Sigmoid colon (tissue), 7 donors: Measurements from ENCODE around the gene DNAJC17. TPM values are rescaled to one million over a fixed set of nuclear protein-coding genes. Genes with fewer than 3 reads are reported as not detected.

Source experiments
- DNase-seq: peaks from one replicate; pipeline ENCODE4 v3.0.0-alpha.2; 2019
- H3K27ac ChIP-seq, 4 donors: fragments of 200-600 bp; sonication (generic); one replicate each; pipeline ENCODE4 v1.5.1; 2016 to 2019; ENCODE audit warnings: mild to moderate bottlenecking in 1 of 4
- H3K27me3 ChIP-seq, 3 donors: fragments of 200-600 bp; sonication (generic); one replicate each; pipeline ENCODE4 v1.5.1; 2019; ENCODE audit warnings: mild to moderate bottlenecking in 1 of 3
- H3K36me3 ChIP-seq, 4 donors: fragments of 200-600 bp; sonication (generic); one replicate each; pipeline ENCODE4 v1.5.1; 2016 to 2019
- H3K4me1 ChIP-seq, 4 donors: fragments of 200-600 bp; sonication (generic); one replicate each; pipeline ENCODE4 v1.5.1; 2017 to 2019
- H3K4me3 ChIP-seq, 4 donors: fragments of 200-600 bp; sonication (generic); one replicate each; pipeline ENCODE4 v1.5.1; 2017 to 2019; ENCODE audit warnings: mild to moderate bottlenecking in 2 of 4, moderate library complexity in 1 of 4
- H3K9me3 ChIP-seq, 4 donors: fragments of 200-600 bp in 3 of 4; sonication (generic) in 3 of 4; one replicate each; pipeline versions ENCODE4 v1.5.1 to v1.6.1; 2013 to 2019
- CTCF ChIP-seq, 4 experiments: fragments of 450-650 bp in 3 of 4; fragments of 200-600 bp in 1 of 4; IDR thresholded peaks; one replicate each; pipeline ENCODE4 v1.5.1; 2016 to 2019; ENCODE audit warnings: antibody characterized with exemption in 4 of 4, mild to moderate bottlenecking in 3 of 4, moderate library complexity in 2 of 4
- EP300 ChIP-seq, 4 donors: sonication (generic); formaldehyde crosslinking; IDR thresholded peaks; one replicate each; pipeline ENCODE4 v1.6.1; 2017; ENCODE audit warnings: antibody characterized with exemption in 4 of 4
- POLR2A ChIP-seq, 2 donors: fragments of 450-650 bp; IDR thresholded peaks; one replicate each; pipeline ENCODE4 v1.6.1; 2016; ENCODE audit warnings: antibody characterized with exemption in 2 of 2, mild to moderate bottlenecking in 2 of 2, moderate library complexity in 2 of 2
- POLR2AphosphoS5 ChIP-seq, 4 donors: sonication (generic); formaldehyde crosslinking; IDR thresholded peaks; one replicate each; pipeline ENCODE4 v1.6.1; 2017; ENCODE audit warnings: antibody characterized with exemption in 4 of 4
- WGBS, 2 donors: extraction: QIAGEN DNeasy Blood & Tissue Kit; methylation state at CpG; one replicate each; pipeline ENCODE4 v1.1.7; 2013; 5-methylcytosine and 5-hydroxymethylcytosine counted together
- intact Hi-C: fragments of 100-400 bp; cut with DNase I; formaldehyde crosslinking; loops from one replicate; pipeline ENCODE4 v1.15.1; 2023
- polyA plus RNA-seq, 3 donors: library from polyadenylated mRNA; stranded (reverse); fragments of 200-250 nt; gene quantifications; one replicate each; pipeline ENCODE4 v1.2.3, GENCODE V29; 2013
- total RNA-seq, 4 donors: library from RNA; depleted of rRNA; stranded (reverse); fragments of >200 nt; gene quantifications; one replicate each; pipeline ENCODE4 v1.1.0, GENCODE V29; 2016
- donor health status: healthy with polysubstance abuse.
- donor health status: Bipolar disorder and iron deficiency.
- donor health status: healthy.

DNAJC17 gene
- total and polyA plus RNA-seq, 7 donors, result 9.1 to 56.4 (median 25.8) TPM

- Histone ChIP-seq H3K27me3 (no peaks in the 10 kb centered on the region), H3K36me3 (peaks cover 0 to 20% (median 1%) of the 10 kb centered on the region in 4 donors), H3K4me1 (peaks cover 0 to 10% (median 3%) of the 10 kb centered on the region in 4 donors), H3K4me3 (no peak overlapping the region), H3K9me3 (no peaks in the 10 kb centered on the region), H3K27ac (no peak overlapping the region)
- TF ChIP-seq POLR2A (IDR thresholded peaks at IDR 0.05) (no peak), POLR2AphosphoS5 (IDR thresholded peaks at IDR 0.05) (no peak), CTCF (IDR thresholded peaks at IDR 0.05) (no peak), EP300 (IDR thresholded peaks at IDR 0.05) (no peak)
- 81 to 90% methylated on average over 5 of the region's 5 CpGs for WGBS, 2 donors
- peak; percentile 39 for DNase-seq
- intact Hi-C loops, result no loop called here
These were observed 18.2 kb downstream of the DNAJC17 start for GRCh38 chr15:40789119-40789518.

- intact Hi-C loops, result no loop called here
- WGBS, 2 donors, result 39 to 66% methylated on average over 6 of the region's 6 CpGs
- no peaks in the 10 kb centered on the region for H3K9me3 ChIP-seq
- no peak for DNase-seq
- TF ChIP-seq POLR2A (IDR thresholded peaks at IDR 0.05) (no peak), CTCF (IDR thresholded peaks at IDR 0.05) (no peak), POLR2AphosphoS5 (IDR thresholded peaks at IDR 0.05) (no peak), EP300 (IDR thresholded peaks at IDR 0.05) (no peak)
- H3K36me3 ChIP-seq, result peaks cover 0 to 20% (median 1%) of the 10 kb centered on the region in 4 donors
- H3K27me3 ChIP-seq, result no peaks in the 10 kb centered on the region
- peaks cover 0 to 10% (median 3%) of the 10 kb centered on the region in 4 donors for H3K4me1 ChIP-seq
- H3K27ac ChIP-seq, result peak overlapping the region in 1 of 4 donors; percentile 1
- H3K4me3 ChIP-seq, result no peak overlapping the region
These were observed 19.3 kb downstream of the DNAJC17 start for GRCh38 chr15:40787991-40788390.

- intact Hi-C loops, result no loop called here
These were observed 19.9 kb downstream of the DNAJC17 start for GRCh38 chr15:40787344-40787841.

GRCh38 chr15:40785814-40786213, 21.5 kb downstream of the DNAJC17 start:
- WGBS, 2 donors, result 35 to 74% methylated on average over 2 of the region's 2 CpGs
- intact Hi-C loops, result no loop called here
- no peak for DNase-seq

More at GRCh38 chr15:40787344-40787841, 19.9 kb downstream of the DNAJC17 start:
- Histone ChIP-seq H3K4me1 (peaks cover 0 to 10% (median 3%) of the 10 kb centered on the region in 4 donors), H3K9me3 (no peaks in the 10 kb centered on the region), H3K4me3 (no peak overlapping the region), H3K36me3 (peaks cover 0 to 17% (median 1%) of the 10 kb centered on the region in 4 donors), H3K27ac (no peak overlapping the region), H3K27me3 (no peaks in the 10 kb centered on the region)
- peak; percentile 61 for DNase-seq
- TF ChIP-seq POLR2AphosphoS5 (IDR thresholded peaks at IDR 0.05) (no peak), POLR2A (IDR thresholded peaks at IDR 0.05) (no peak), EP300 (IDR thresholded peaks at IDR 0.05) (no peak), CTCF (IDR thresholded peaks at IDR 0.05) (no peak)
- 8 to 15% methylated on average over 4 of the region's 4 CpGs for WGBS, 2 donors

More at GRCh38 chr15:40785814-40786213, 21.5 kb downstream of the DNAJC17 start:
- peaks cover 0 to 10% (median 3%) of the 10 kb centered on the region in 4 donors for H3K4me1 ChIP-seq
- no peaks in the 10 kb centered on the region for H3K9me3 ChIP-seq
- H3K27ac ChIP-seq, result no peak overlapping the region
- no peaks in the 10 kb centered on the region for H3K27me3 ChIP-seq
- H3K36me3 ChIP-seq, result peaks cover 0 to 3% (median 0%) of the 10 kb centered on the region in 4 donors
- TF ChIP-seq EP300 (IDR thresholded peaks at IDR 0.05) (no peak), POLR2A (IDR thresholded peaks at IDR 0.05) (no peak), POLR2AphosphoS5 (IDR thresholded peaks at IDR 0.05) (no peak), CTCF (IDR thresholded peaks at IDR 0.05) (no peak)
- no peak overlapping the region for H3K4me3 ChIP-seq
